Activated T-helper 2 cell treated with anti-CD3 and anti-CD28 coated beads, Interferon-gamma antibody, Interleukin-2, Interleukin-4, amounts not matched to agents 10 μg/mL and 5 μg/mL and 100 μg/mL, durations not matched to agents 14 hours and 24 hours and 36 hours (primary cell): ENCODE results near the gene MAP2K7. TPM values are rescaled to one million over a fixed set of nuclear protein-coding genes. Genes with fewer than 3 reads are reported as not detected.
"Not testable (repeated sequence)": the region's sequence is repeated elsewhere in the genome, so short reads cannot be mapped to it uniquely, and the experiment has no call there.

Experiments used
- DNase-seq: peaks from one replicate; pipeline ENCODE4 v3.0.0; 2021; ENCODE audit warnings: low spot score
- H3K27ac Mint-ChIP-seq: one replicate; pipeline ENCODE4 v1.8.0; 2021; ENCODE audit warnings: mixed read lengths
- H3K27me3 Mint-ChIP-seq: one replicate; pipeline ENCODE4 v1.8.0; 2021; ENCODE audit warnings: low read depth, mixed read lengths
- H3K36me3 Mint-ChIP-seq: one replicate; pipeline ENCODE4 v1.8.0; 2021; ENCODE audit warnings: low read depth, mixed read lengths
- H3K4me1 Mint-ChIP-seq: one replicate; pipeline ENCODE4 v1.8.0; 2021; ENCODE audit warnings: low read depth, mixed read lengths
- H3K4me3 Mint-ChIP-seq: one replicate; pipeline ENCODE4 v1.8.0; 2021; ENCODE audit warnings: low read depth, mild to moderate bottlenecking, moderate library complexity, mixed read lengths
- H3K9me3 Mint-ChIP-seq: one replicate; pipeline ENCODE4 v1.8.0; 2021; ENCODE audit warnings: mixed read lengths
- intact Hi-C: fragments of 100-400 bp; cut with micrococcal nuclease; formaldehyde crosslinking; loops from one replicate; pipeline ENCODE4 v1.15.1; 2023
- total RNA-seq: library from RNA; stranded (reverse); gene quantifications from 2 replicates; pipeline ENCODE4 v1.2.3, GENCODE V29; 2022

Gene MAP2K7
- 43.0 and 44.6 TPM in 2 replicates for total RNA-seq

GRCh38 chr19:7903244-7904073, at the start of gene MAP2K7:
Gene MAP2K7, plus strand, starts transcription at chr19:7903877. Its CDS starts 68 bp downstream, at chr19:7903945.
- Mint-ChIP-seq H3K36me3 (peaks cover 15% of the 10 kb centered on the region), H3K4me3 (peak within 1 kb of the TSS; percentile 88), H3K9me3 (no peaks in the 10 kb centered on the region), H3K4me1 (peaks cover 22% of the 10 kb centered on the region), H3K27ac (peak within 1 kb of the TSS; percentile 91), H3K27me3 (no peaks in the 10 kb centered on the region)
- intact Hi-C loops, result loop anchor here (1.0 kb wide), 1 partner anchor 17 kb away; the partner anchor contains the start of gene SNAPC2
- peak; percentile 100 for DNase-seq

GRCh38 chr19:7855426-7856108, 48.1 kb upstream of the MAP2K7 start:
- H3K4me1 Mint-ChIP-seq, result peaks cover 4% of the 10 kb centered on the region
- intact Hi-C loops, result no loop called here
- no peak overlapping the region for H3K27ac Mint-ChIP-seq
- no peak for DNase-seq
- no peaks in the 10 kb centered on the region for H3K36me3 Mint-ChIP-seq
- no peaks in the 10 kb centered on the region for H3K27me3 Mint-ChIP-seq
- H3K9me3 Mint-ChIP-seq, result no peaks in the 10 kb centered on the region
- no peak overlapping the region for H3K4me3 Mint-ChIP-seq

GRCh38 chr19:7856109-7856591, 47.5 kb upstream of the MAP2K7 start:
- intact Hi-C loops, result no loop called here
- no peaks in the 10 kb centered on the region for H3K27me3 Mint-ChIP-seq
- H3K36me3 Mint-ChIP-seq, result no peaks in the 10 kb centered on the region
- H3K9me3 Mint-ChIP-seq, result no peaks in the 10 kb centered on the region
- no peak for DNase-seq
- H3K4me1 Mint-ChIP-seq, result peaks cover 4% of the 10 kb centered on the region
- no peak overlapping the region for H3K27ac Mint-ChIP-seq
- no peak overlapping the region for H3K4me3 Mint-ChIP-seq

- no peak for DNase-seq
- no peak overlapping the region for H3K4me3 Mint-ChIP-seq
- peaks cover 4% of the 10 kb centered on the region for H3K4me1 Mint-ChIP-seq
- H3K9me3 Mint-ChIP-seq, result no peaks in the 10 kb centered on the region
- intact Hi-C loops, result no loop called here
- H3K27me3 Mint-ChIP-seq, result no peaks in the 10 kb centered on the region
- no peaks in the 10 kb centered on the region for H3K36me3 Mint-ChIP-seq
- no peak overlapping the region for H3K27ac Mint-ChIP-seq
Observed at GRCh38 chr19:7856679-7857663, 46.7 kb upstream of the MAP2K7 start.

GRCh38 chr19:7857727-7858108, 46.0 kb upstream of the MAP2K7 start:
- Mint-ChIP-seq H3K4me1 (peaks cover 4% of the 10 kb centered on the region), H3K36me3 (no peaks in the 10 kb centered on the region), H3K27ac (no peak overlapping the region), H3K27me3 (peaks cover 2% of the 10 kb centered on the region), H3K4me3 (no peak overlapping the region), H3K9me3 (no peaks in the 10 kb centered on the region)
- DNase-seq, result no peak
- intact Hi-C loops, result no loop called here

GRCh38 chr19:7858109-7858770, 45.4 kb upstream of the MAP2K7 start:
- Mint-ChIP-seq H3K4me1 (no peaks in the 10 kb centered on the region), H3K27me3 (peaks cover 2% of the 10 kb centered on the region)
- no peak for DNase-seq

GRCh38 chr19:7859087-7859486, 44.6 kb upstream of the MAP2K7 start:
- H3K27me3 Mint-ChIP-seq, DNase-seq, H3K4me3 Mint-ChIP-seq, intact Hi-C loops, H3K27ac Mint-ChIP-seq, H3K9me3 Mint-ChIP-seq, H3K36me3 Mint-ChIP-seq, H3K4me1 Mint-ChIP-seq: not testable (repeated sequence)

More at GRCh38 chr19:7858109-7858770, 45.4 kb upstream of the MAP2K7 start:
- H3K4me3 Mint-ChIP-seq, result no peak overlapping the region
- H3K36me3 Mint-ChIP-seq, result no peaks in the 10 kb centered on the region
- no peak overlapping the region for H3K27ac Mint-ChIP-seq
- no peaks in the 10 kb centered on the region for H3K9me3 Mint-ChIP-seq
- intact Hi-C loops, result no loop called here

GRCh38 chr19:7859831-7860713, 43.6 kb upstream of the MAP2K7 start:
- Mint-ChIP-seq H3K9me3 (no peaks in the 10 kb centered on the region), H3K4me3 (no peak overlapping the region), H3K27me3 (peaks cover 11% of the 10 kb centered on the region), H3K27ac (no peak overlapping the region), H3K36me3 (no peaks in the 10 kb centered on the region), H3K4me1 (peaks cover under 1% of the 10 kb centered on the region)
- DNase-seq, result no peak
- intact Hi-C loops, result no loop called here

GRCh38 chr19:7860714-7861618, 42.7 kb upstream of the MAP2K7 start:
- no peak overlapping the region for H3K4me3 Mint-ChIP-seq

GRCh38 chr19:7861619-7862412, 41.9 kb upstream of the MAP2K7 start:
- intact Hi-C loops, result loop anchor here (2.0 kb wide), 1 partner anchor 59 kb away; the partner anchor contains the start of gene SNAPC2
- H3K27ac Mint-ChIP-seq, result no peak overlapping the region
- H3K9me3 Mint-ChIP-seq, result no peaks in the 10 kb centered on the region
- no peak for DNase-seq
- H3K4me1 Mint-ChIP-seq, result peaks cover 7% of the 10 kb centered on the region
- no peaks in the 10 kb centered on the region for H3K36me3 Mint-ChIP-seq
- peak overlapping the region; percentile 26 for H3K4me3 Mint-ChIP-seq
- peaks cover 20% of the 10 kb centered on the region for H3K27me3 Mint-ChIP-seq

More at GRCh38 chr19:7860714-7861618, 42.7 kb upstream of the MAP2K7 start:
- H3K9me3 Mint-ChIP-seq, result no peaks in the 10 kb centered on the region
- no peaks in the 10 kb centered on the region for H3K36me3 Mint-ChIP-seq
- H3K4me1 Mint-ChIP-seq, result peaks cover 7% of the 10 kb centered on the region
- no peak for DNase-seq
- intact Hi-C loops, result no loop called here
- H3K27ac Mint-ChIP-seq, result no peak overlapping the region
- peaks cover 16% of the 10 kb centered on the region for H3K27me3 Mint-ChIP-seq
